H1 (cell line): ENCODE data around the gene OXNAD1. TPM values are rescaled to one million over a fixed set of nuclear protein-coding genes. Genes with fewer than 3 reads are reported as not detected.

Experiments
- CTCF ChIA-PET: fragments of 300-600 bp; sonication (Branson Sonifier 250); formaldehyde crosslinking; loops from one replicate; lab custom pipeline; 2021; ENCODE audit not compliant: partially characterized antibody; lab: Charles Lee
- POLR2A ChIA-PET: fragments of 300-600 bp; sonication (Branson Sonifier 250); formaldehyde crosslinking; loops from one replicate; lab custom pipeline; 2021; ENCODE audit warnings: inconsistent platforms; ENCODE audit not compliant: partially characterized antibody; lab: Charles Lee
- DNase-seq, 2 experiments: peaks; one replicate each; pipeline versions ENCODE4 v3.0.0 to v3.0.0-alpha.2; 2010 to 2022; ENCODE audit warnings: low spot score in 2 of 2, low read depth in 1 of 2, mixed read lengths in 1 of 2
- FAIRE-seq: peaks from 2 replicates; lab custom pipeline; 2011; peaks lifted over from hg19 to GRCh38; lab: Jason Lieb, UNC
- H2AFZ ChIP-seq: 2 replicates; pipeline ENCODE4 v1.8.1; 2012; ENCODE audit warnings: low read length, inconsistent platforms
- H2AK5ac ChIP-seq: 2 replicates; pipeline ENCODE4 v1.6.1; 2013; ENCODE audit warnings: low read depth, low read length
- H2BK120ac ChIP-seq: replicated peaks from 2 replicates; pipeline ENCODE3; 2013; ENCODE audit warnings: low read depth, low read length, inconsistent platforms
- H2BK12ac ChIP-seq: 2 replicates; pipeline ENCODE4 v1.6.1; 2013; ENCODE audit warnings: low read depth, low read length
- H2BK15ac ChIP-seq: 2 replicates; pipeline ENCODE4 v1.6.1; 2013; ENCODE audit warnings: low read length
- H2BK20ac ChIP-seq: 2 replicates; pipeline ENCODE4 v1.6.1; 2013; ENCODE audit warnings: low read length
- H2BK5ac ChIP-seq: 2 replicates; pipeline ENCODE4 v1.6.1; 2013; ENCODE audit warnings: low read depth, low read length
- H3K14ac ChIP-seq: 2 replicates; pipeline ENCODE4 v1.6.1; 2013; ENCODE audit warnings: inconsistent platforms; ENCODE audit not compliant: insufficient read length
- H3K18ac ChIP-seq: 2 replicates; pipeline ENCODE4 v1.6.1; 2013; ENCODE audit warnings: low read length; ENCODE audit errors: extremely low read depth
- H3K23ac ChIP-seq: 2 replicates; pipeline ENCODE4 v1.6.1; 2013; ENCODE audit warnings: inconsistent platforms; ENCODE audit not compliant: insufficient read length
- H3K23me2 ChIP-seq: 2 replicates; pipeline ENCODE4 v1.6.1; 2013; ENCODE audit warnings: low read depth, low read length
- H3K27ac ChIP-seq: 2 replicates; pipeline ENCODE4 v1.6.1; 2011; ENCODE audit warnings: low read depth, low read length, inconsistent platforms
- H3K27me3 ChIP-seq, 4 experiments: replicated peaks in 1 of 4; 1 replicate in 1 of 4; 2 replicates in 3 of 4; pipeline versions ENCODE4 v1.6.1 to v1.8.1; 2011 to 2013; ENCODE audit warnings: low read length in 3 of 4, mild to moderate bottlenecking in 3 of 4, inconsistent platforms in 2 of 4, mixed read lengths in 2 of 4, moderate library complexity in 1 of 4; ENCODE audit not compliant: control insufficient read depth in 3 of 4, insufficient read depth in 3 of 4; ENCODE audit errors: extremely low read depth in 1 of 4
- H3K36me3 ChIP-seq, 4 experiments: 2 replicates each; pipeline versions ENCODE4 v1.6.1 to v1.8.1; 2011 to 2013; ENCODE audit warnings: mild to moderate bottlenecking in 4 of 4, low read length in 3 of 4, moderate library complexity in 2 of 4, control low read depth in 1 of 4, inconsistent platforms in 1 of 4; ENCODE audit not compliant: insufficient read depth in 4 of 4, control insufficient read depth in 2 of 4
- H3K4ac ChIP-seq: replicated peaks from 2 replicates; pipeline ENCODE3; 2013; ENCODE audit warnings: low read length, low read depth, mixed read lengths, inconsistent platforms; ENCODE audit not compliant: insufficient read length
- H3K4me1 ChIP-seq, 4 experiments: replicated peaks in 1 of 4; 1 replicate in 1 of 4; 2 replicates in 3 of 4; pipeline versions ENCODE4 v1.6.1 to v1.8.1; 2011 to 2013; ENCODE audit warnings: low read length in 3 of 4, inconsistent platforms in 2 of 4, mixed read lengths in 1 of 4; ENCODE audit not compliant: insufficient read depth in 4 of 4, control insufficient read depth in 3 of 4
- H3K4me2 ChIP-seq, 2 experiments: 2 replicates each; pipeline versions ENCODE4 v1.6.1 to v1.8.1; 2011 to 2013; ENCODE audit warnings: low read depth in 2 of 2, low read length in 2 of 2, control low read depth in 1 of 2, inconsistent platforms in 1 of 2, mild to moderate bottlenecking in 1 of 2; ENCODE audit not compliant: insufficient read depth in 1 of 2
- H3K4me3 ChIP-seq, 4 experiments: fragments of 200-600, 300-600 bp in 1 of 4; sonication (generic), shearing (Covaris generic), sonication (Bioruptor Twin) in 1 of 4; 2 replicates each; pipeline versions ENCODE4 v1.5.1 to v1.8.1; 2011 to 2016; ENCODE audit warnings: low read length in 4 of 4, low read depth in 3 of 4, control low read depth in 2 of 4, inconsistent platforms in 2 of 4, mild to moderate bottlenecking in 2 of 4, mixed read lengths in 1 of 4, moderate library complexity in 1 of 4; ENCODE audit not compliant: insufficient read depth in 2 of 4; ENCODE audit errors: extremely low read depth in 1 of 4
- H3K56ac ChIP-seq: replicated peaks from 2 replicates; pipeline ENCODE3; 2013; ENCODE audit warnings: low read depth, mild to moderate bottlenecking, mixed read lengths, low read length, inconsistent platforms; ENCODE audit not compliant: insufficient read length
- H3K79me1 ChIP-seq: 2 replicates; pipeline ENCODE4 v1.6.1; 2013; ENCODE audit warnings: low read depth, low read length, control low read depth
- H3K79me2 ChIP-seq, 2 experiments: 2 replicates each; pipeline versions ENCODE4 v1.6.1 to v1.8.1; 2012 to 2013; ENCODE audit warnings: low read length in 2 of 2, mild to moderate bottlenecking in 2 of 2, inconsistent platforms in 1 of 2; ENCODE audit not compliant: insufficient read depth in 2 of 2, control insufficient read depth in 1 of 2
- H3K9ac ChIP-seq, 4 experiments: replicated peaks in 1 of 4; 1 replicate in 1 of 4; 2 replicates in 3 of 4; pipeline versions ENCODE4 v1.6.1 to v1.8.1; 2011 to 2013; ENCODE audit warnings: low read depth in 3 of 4, low read length in 3 of 4, control low read depth in 2 of 4, mild to moderate bottlenecking in 2 of 4, moderate library complexity in 2 of 4, inconsistent platforms in 1 of 4; ENCODE audit errors: extremely low read depth in 1 of 4
- H3K9me3 ChIP-seq, 2 experiments: 2 replicates each; pipeline versions ENCODE4 v1.6.1 to v1.8.1; 2012 to 2013; ENCODE audit warnings: mild to moderate bottlenecking in 2 of 2, moderate library complexity in 2 of 2, control low read depth in 1 of 2, inconsistent platforms in 1 of 2, low read depth in 1 of 2, low read length in 1 of 2, mixed read lengths in 1 of 2; ENCODE audit not compliant: insufficient read depth in 2 of 2
- H4K20me1 ChIP-seq, 2 experiments: replicated peaks in 1 of 2; 2 replicates each; pipeline versions ENCODE3 to v1.8.1; 2011 to 2013; ENCODE audit warnings: inconsistent platforms in 2 of 2, low read length in 2 of 2, mild to moderate bottlenecking in 1 of 2; ENCODE audit not compliant: insufficient read depth in 2 of 2, control insufficient read depth in 1 of 2
- H4K5ac ChIP-seq: 2 replicates; pipeline ENCODE4 v1.6.1; 2013; ENCODE audit warnings: low read length, low read depth, mixed read lengths, inconsistent platforms; ENCODE audit not compliant: insufficient read length
- H4K8ac ChIP-seq: 2 replicates; pipeline ENCODE4 v1.8.0; 2013; ENCODE audit warnings: mild to moderate bottlenecking, moderate library complexity, low read length, inconsistent platforms; ENCODE audit not compliant: insufficient read depth; ENCODE audit errors: extremely low read depth
- H4K91ac ChIP-seq: replicated peaks from 2 replicates; pipeline ENCODE3; 2013; ENCODE audit warnings: low read length, mixed read lengths, inconsistent platforms; ENCODE audit not compliant: insufficient read length
- HDAC2 ChIP-seq, 2 experiments: fragments of 300-600 bp in 1 of 2; sonication (generic) in 1 of 2; IDR thresholded peaks; 2 replicates each; pipeline ENCODE4 v1.6.1; 2011 to 2012; ENCODE audit warnings: low read depth in 2 of 2, low read length in 2 of 2, mild to moderate bottlenecking in 2 of 2, moderate library complexity in 2 of 2, borderline replicate concordance in 1 of 2, inconsistent platforms in 1 of 2
- HDAC6 ChIP-seq: IDR thresholded peaks from one replicate; pipeline ENCODE4 v1.7.1; 2012; ENCODE audit warnings: low read depth, mild to moderate bottlenecking, inconsistent platforms, low read length, moderate library complexity
- JUN ChIP-seq: IDR thresholded peaks from 2 replicates; pipeline ENCODE4 v1.6.1; 2011; ENCODE audit warnings: low read depth, mild to moderate bottlenecking, improper control_type of control experiment, low read length
- NANOG ChIP-seq: IDR thresholded peaks from 2 replicates; pipeline ENCODE4 v1.6.1; 2011; ENCODE audit warnings: low read length, low read depth, mild to moderate bottlenecking, inconsistent platforms; ENCODE audit not compliant: insufficient read depth, poor library complexity, severe bottlenecking
- SRF ChIP-seq: IDR thresholded peaks from 2 replicates; pipeline ENCODE4 v1.6.1; 2011; ENCODE audit warnings: mild to moderate bottlenecking, low read depth, low read length, moderate library complexity
- TAF7 ChIP-seq: optimal IDR thresholded peaks from 2 replicates; pipeline ENCODE3; 2011; ENCODE audit warnings: low read depth, mild to moderate bottlenecking, inconsistent platforms, low read length, moderate library complexity, borderline replicate concordance
- YY1 ChIP-seq: IDR thresholded peaks from 2 replicates; pipeline ENCODE4 v1.6.1; 2011; ENCODE audit warnings: low read depth, mild to moderate bottlenecking, low read length
- ZNF274 ChIP-seq: IDR thresholded peaks from 2 replicates; pipeline ENCODE4 v1.7.0; 2012; ENCODE audit warnings: low read length, borderline replicate concordance; ENCODE audit errors: extremely low read depth
- WGBS, 2 experiments: shearing (Covaris generic) in 1 of 2; methylation state at CpG; one replicate each; pipeline versions ENCODE4 v1.1.6 to v1.1.7; 2013 to 2015; ENCODE audit warnings: low lambda C conversion rate in 2 of 2, mixed read lengths in 2 of 2, inconsistent platforms in 1 of 2, low coverage in 1 of 2, missing lambda C conversion rate in 1 of 2; ENCODE audit not compliant: insufficient replicate concordance in 2 of 2, insufficient coverage in 1 of 2, insufficient read length in 1 of 2; ENCODE audit errors: extremely low coverage in 1 of 2, missing lambda C conversion rate in 1 of 2; 5-methylcytosine and 5-hydroxymethylcytosine counted together
- polyA plus RNA-seq, 7 experiments: library from polyadenylated mRNA; depleted of rRNA in 3 of 7; stranded (reverse) in 5 of 7; unstranded in 2 of 7; fragments of >200 nt in 5 of 7; fragments of 200-250 nt in 2 of 7; gene quantifications; 1 replicate in 5 of 7; 2 replicates in 1 of 7; 4 replicates in 1 of 7; pipeline versions ENCODE4 v1.2.1 to v1.2.3, GENCODE V29; 2011 to 2013; ENCODE audit warnings: missing spikeins in 2 of 7, mixed read lengths in 2 of 7
- total RNA-seq: library from RNA; stranded (reverse); fragmentation: NEBNext Ultra II Directional; extraction: Animal tissue kit (Norgen Biotek cat#: 25700); gene quantifications from 2 replicates; pipeline ENCODE4 v1.2.1, GENCODE V29; 2021
- TF ChIP-seq, protein P1 (sequence below), 3 experiments: IDR thresholded peaks; 1 replicate in 2 of 3; 2 replicates in 1 of 3; pipeline versions ENCODE4 v1.5.1 to v1.6.1; 2011; ENCODE audit warnings: low read length in 3 of 3, mild to moderate bottlenecking in 3 of 3, inconsistent platforms in 2 of 3, low read depth in 1 of 3, moderate library complexity in 1 of 3; ENCODE audit not compliant: insufficient read depth in 1 of 3; ENCODE audit errors: control extremely low read depth in 1 of 3
- TF ChIP-seq, protein P2 (sequence below): IDR thresholded peaks from 2 replicates; pipeline ENCODE4 v1.6.1; 2012; ENCODE audit warnings: inconsistent platforms

The OXNAD1 gene
- total and polyA plus RNA-seq, 2 of the 8 experiments (the other 6 are each of a cell fraction or from before 2014, with no cell fraction given): 14.9 to 24.8 TPM

DNA sequence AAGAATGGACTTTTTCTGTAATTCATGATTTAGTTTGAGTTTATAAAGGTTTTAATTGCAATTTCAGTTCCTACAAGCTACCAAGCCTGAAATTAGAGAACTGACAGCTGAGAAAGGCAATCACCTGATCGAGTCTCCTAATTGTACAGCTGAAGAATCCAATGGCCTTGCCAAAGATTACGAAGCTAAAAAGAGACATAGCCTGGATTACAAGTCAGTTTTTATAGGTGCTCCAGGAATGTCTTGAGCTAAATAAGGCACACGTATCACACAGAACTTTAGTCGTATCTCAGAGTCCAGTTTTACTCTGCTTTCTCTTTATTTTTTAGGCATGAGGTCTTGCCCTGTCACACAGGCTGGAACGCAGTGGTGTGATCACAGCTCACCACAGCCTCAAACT, 6.8 kb upstream of the OXNAD1 start:
- H3K9ac ChIP-seq: no peak overlapping the region; a peak in 1 of 7 replicates
- H3K27me3 ChIP-seq: no peaks in the 10 kb centered on the region
- no peak overlapping the region for H2AFZ ChIP-seq
- WGBS, 2 experiments: 87% methylated on average over 5 of the region's 5 CpGs; no CpG with 5 or more reads in 1 of the 2 experiments
- ChIA-PET POLR2A (no interaction called here), CTCF (interaction anchor here (1.5 to 2.7 kb wide), 3 partner anchors 10 to 14 kb away, joined by 3 to 10 read pairs (median 5); no protein-coding TSS in a partner anchor)
- H2BK5ac ChIP-seq: no peak overlapping the region
- H3K4me1 ChIP-seq: no peaks in the 10 kb centered on the region
- no peak overlapping the region for H2BK20ac ChIP-seq
- no peak overlapping the region for H3K4me3 ChIP-seq
- no peak overlapping the region for H3K4ac ChIP-seq
- H2AK5ac ChIP-seq: no peak overlapping the region
- no peak overlapping the region for H3K18ac ChIP-seq
- no peak overlapping the region for H2BK15ac ChIP-seq
- peaks cover 3% of the 10 kb centered on the region for H3K79me1 ChIP-seq
- H3K27ac ChIP-seq: no peak overlapping the region
- H4K5ac ChIP-seq: no peak overlapping the region
- H3K56ac ChIP-seq: no peak overlapping the region
- no peak overlapping the region for H3K4me2 ChIP-seq
- FAIRE-seq (no peak), DNase-seq (no peak)
- no peaks in the 10 kb centered on the region for H3K9me3 ChIP-seq
- H3K23me2 ChIP-seq: no peaks in the 10 kb centered on the region; the same call in 1 of the 2 replicates
- no peak overlapping the region for H2BK120ac ChIP-seq
- H4K91ac ChIP-seq: no peak overlapping the region
- no peak overlapping the region for H4K8ac ChIP-seq
- no peak overlapping the region for H3K14ac ChIP-seq
- H3K23ac ChIP-seq: no peak overlapping the region
- no peak overlapping the region for H2BK12ac ChIP-seq
- H3K79me2 ChIP-seq: peaks cover 0 to 21% of the 10 kb centered on the region in 2 experiments; a peak in 3 of 4 replicates
- peaks cover 0 to 4% of the 10 kb centered on the region in 2 experiments for H4K20me1 ChIP-seq
- H3K36me3 ChIP-seq: peaks cover 0 to 13% (median 3%) of the 10 kb centered on the region in 4 experiments; a peak in 5 of 8 replicates
- TF ChIP-seq YY1 (no peak), HDAC6 (no peak), JUN (no peak), SRF (no peak), ZNF274 (no peak), NANOG (no peak), TAF7 (no peak), HDAC2 (IDR thresholded peaks at IDR 0.05; ENCODE audit: borderline replicate concordance in 1 of 2, low read depth in 2 of 2, low read length in 2 of 2) (no peak)
- TF ChIP-seq, protein P1, sequence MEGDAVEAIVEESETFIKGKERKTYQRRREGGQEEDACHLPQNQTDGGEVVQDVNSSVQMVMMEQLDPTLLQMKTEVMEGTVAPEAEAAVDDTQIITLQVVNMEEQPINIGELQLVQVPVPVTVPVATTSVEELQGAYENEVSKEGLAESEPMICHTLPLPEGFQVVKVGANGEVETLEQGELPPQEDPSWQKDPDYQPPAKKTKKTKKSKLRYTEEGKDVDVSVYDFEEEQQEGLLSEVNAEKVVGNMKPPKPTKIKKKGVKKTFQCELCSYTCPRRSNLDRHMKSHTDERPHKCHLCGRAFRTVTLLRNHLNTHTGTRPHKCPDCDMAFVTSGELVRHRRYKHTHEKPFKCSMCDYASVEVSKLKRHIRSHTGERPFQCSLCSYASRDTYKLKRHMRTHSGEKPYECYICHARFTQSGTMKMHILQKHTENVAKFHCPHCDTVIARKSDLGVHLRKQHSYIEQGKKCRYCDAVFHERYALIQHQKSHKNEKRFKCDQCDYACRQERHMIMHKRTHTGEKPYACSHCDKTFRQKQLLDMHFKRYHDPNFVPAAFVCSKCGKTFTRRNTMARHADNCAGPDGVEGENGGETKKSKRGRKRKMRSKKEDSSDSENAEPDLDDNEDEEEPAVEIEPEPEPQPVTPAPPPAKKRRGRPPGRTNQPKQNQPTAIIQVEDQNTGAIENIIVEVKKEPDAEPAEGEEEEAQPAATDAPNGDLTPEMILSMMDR (IDR thresholded peaks at IDR 0.05; ENCODE audit: control extremely low read depth in 1 of 3, insufficient read depth in 1 of 3, low read depth in 1 of 3, low read length in 3 of 3): no peak
- TF ChIP-seq, protein P2, sequence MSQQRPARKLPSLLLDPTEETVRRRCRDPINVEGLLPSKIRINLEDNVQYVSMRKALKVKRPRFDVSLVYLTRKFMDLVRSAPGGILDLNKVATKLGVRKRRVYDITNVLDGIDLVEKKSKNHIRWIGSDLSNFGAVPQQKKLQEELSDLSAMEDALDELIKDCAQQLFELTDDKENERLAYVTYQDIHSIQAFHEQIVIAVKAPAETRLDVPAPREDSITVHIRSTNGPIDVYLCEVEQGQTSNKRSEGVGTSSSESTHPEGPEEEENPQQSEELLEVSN: no peak
